NCI-H1417 treated with DMSO at 0.1 percent for 48 hours (cell line): ENCODE results near the gene UBXN2A.

Source experiments
- DNase-seq: peaks from one replicate; lab custom pipeline; 2025; lab: John Stamatoyannopoulos, UW

The UBXN2A gene

GRCh38 chr2:24045511-24046508 lies 105.5 kb downstream of the UBXN2A start:
- DNase-seq: no peak

GRCh38 chr2:24046599-24046929 lies 106.3 kb downstream of the UBXN2A start:
- no peak for DNase-seq

- peak; percentile 96 for DNase-seq
Observed at GRCh38 chr2:24046930-24047702, 106.9 kb downstream of the UBXN2A start, which contains the start of gene WDCP. WDCP (minus strand) TSS chr2:24047391; CDS start chr2:24039494, 7,897 bp downstream.

GRCh38 chr2:24047703-24048033 lies 107.4 kb downstream of the UBXN2A start:
- DNase-seq: no peak

GRCh38 chr2:24048769-24049484 lies 108.7 kb downstream of the UBXN2A start:
- DNase-seq: no peak

GRCh38 chr2:24049485-24050021 lies 109.3 kb downstream of the UBXN2A start, which contains the start of gene FKBP1B:
FKBP1B (plus strand) TSS chr2:24049741; CDS start chr2:24049850, 109 bp downstream.
- DNase-seq: no peak

- DNase-seq: no peak
Observed at GRCh38 chr2:24050041-24050979, 110.0 kb downstream of the UBXN2A start.

- no peak for DNase-seq
Observed at GRCh38 chr2:24051833-24052232, 111.6 kb downstream of the UBXN2A start.

- DNase-seq: no peak
Observed at GRCh38 chr2:24052951-24053350, 112.7 kb downstream of the UBXN2A start.
